Right ventricle myocardium inferior (tissue), 1 donor: ENCODE results near the gene ARL5A. TPM values are rescaled to one million over a fixed set of nuclear protein-coding genes. Genes with fewer than 3 reads are reported as not detected.
"Not testable (repeated sequence)": the region's sequence is repeated elsewhere in the genome, so short reads cannot be mapped to it uniquely, and the experiment has no call there.

Experiments
- ATAC-seq: fragments of 200-7000 bp; cut with Tn5 transposase; one replicate; pipeline ENCODE4 v1.9.1; 2020; ENCODE audit warnings: mild to moderate bottlenecking, moderate library complexity
- DNase-seq: peaks from one replicate; pipeline ENCODE4 v3.0.0; 2021; ENCODE audit errors: missing footprints
- intact Hi-C: fragments of 100-400 bp; cut with DNase I; formaldehyde crosslinking; loops from one replicate; pipeline ENCODE4 v1.11.0; 2022
- long read RNA-seq: library from polyadenylated mRNA; unstranded; transcript quantifications from one replicate; pipeline ENCODE4 v2.0.0, GENCODE V29; 2021
- total RNA-seq: library from RNA; stranded (reverse); fragmentation: NEBNext Ultra II Directional; extraction: Animal tissue kit (Norgen Biotek cat#: 25700); gene quantifications from one replicate; pipeline ENCODE4 v1.2.1, GENCODE V29; 2021
- donor health status: DM: no; HTN: yes; CAD: no; lungs with severe emphysema.

Gene ARL5A, protein sequence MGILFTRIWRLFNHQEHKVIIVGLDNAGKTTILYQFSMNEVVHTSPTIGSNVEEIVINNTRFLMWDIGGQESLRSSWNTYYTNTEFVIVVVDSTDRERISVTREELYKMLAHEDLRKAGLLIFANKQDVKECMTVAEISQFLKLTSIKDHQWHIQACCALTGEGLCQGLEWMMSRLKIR
- 47.9 TPM for total RNA-seq
- long read RNA-seq, full-length matches to known transcripts, result 56 of 57 reads
- long read RNA-seq, partial matches to known transcripts, result 0 of 57 reads
- long read RNA-seq, other reads (novel, unspliced or antisense), result 1 of 57 reads

DNA sequence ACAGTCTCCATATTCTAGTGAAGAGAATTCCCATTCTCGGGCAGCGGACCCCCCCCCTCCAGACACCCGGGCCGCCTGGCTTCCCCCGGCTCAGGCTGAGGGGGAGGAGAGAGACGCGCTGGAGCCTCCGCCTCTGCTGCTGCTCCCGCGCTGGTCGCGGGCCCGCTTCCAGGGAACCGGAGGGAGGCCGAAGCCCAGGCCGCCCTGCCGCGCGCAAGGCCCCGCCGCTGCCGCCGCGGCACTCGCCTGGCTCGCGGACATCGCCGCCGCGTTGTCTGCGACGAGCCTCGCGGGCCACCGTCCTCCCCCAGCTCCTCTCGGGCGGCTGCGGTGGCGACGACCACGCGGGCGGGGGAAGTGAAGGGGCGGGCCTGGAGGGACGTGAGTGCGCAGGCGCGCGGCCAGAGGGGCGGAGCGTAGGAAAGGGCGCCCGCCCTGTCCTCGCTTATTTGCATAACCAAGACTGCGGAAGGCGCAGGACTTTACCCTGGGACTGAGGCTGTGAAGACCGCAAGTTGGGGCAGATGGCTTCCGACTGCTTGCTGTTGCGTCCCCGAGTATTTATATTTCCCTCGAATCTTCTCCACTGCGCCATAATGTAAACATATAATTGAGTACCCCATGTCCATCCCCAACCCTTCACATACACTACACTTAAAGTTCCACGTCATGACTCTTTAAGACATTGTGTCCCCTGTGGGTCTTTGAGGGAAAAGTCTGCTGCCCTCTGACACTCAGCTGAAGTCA, at the start of gene ARL5A:
Gene ARL5A, minus strand, starts transcription at position 279 of the 747 bp plus-strand sequence. Its CDS starts 245 bp downstream, at position 34.
- ATAC-seq (peak; percentile 99), DNase-seq (peak; percentile 97)
- intact Hi-C loops, result loop anchor here (5.0 to 10.0 kb wide), 2 partner anchors 174 to 886 kb away; partner anchors contain the start of genes ARL6IP6 and PRPF40A

DNA sequence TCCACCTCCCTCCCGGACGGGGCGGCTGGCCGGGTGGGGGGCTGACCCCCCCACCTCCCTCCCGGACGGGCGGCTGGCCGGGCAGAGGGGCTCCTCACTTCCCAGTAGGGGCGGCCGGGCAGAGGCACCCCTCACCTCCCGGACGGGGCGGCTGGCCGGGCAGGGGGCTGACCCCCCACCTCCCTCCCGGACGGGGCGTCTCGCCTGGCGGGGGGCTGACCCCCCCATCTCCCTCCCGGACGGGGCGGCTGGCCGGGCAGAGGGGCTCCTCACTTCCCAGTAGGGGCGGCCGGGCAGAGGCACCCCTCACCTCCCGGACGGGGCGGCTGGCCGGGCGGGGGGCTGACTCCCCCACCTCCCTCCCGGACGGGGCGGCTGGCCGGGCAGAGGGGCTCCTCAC, 47.4 kb upstream of the ARL5A start:
- DNase-seq, ATAC-seq, intact Hi-C loops: not testable (repeated sequence)

DNA sequence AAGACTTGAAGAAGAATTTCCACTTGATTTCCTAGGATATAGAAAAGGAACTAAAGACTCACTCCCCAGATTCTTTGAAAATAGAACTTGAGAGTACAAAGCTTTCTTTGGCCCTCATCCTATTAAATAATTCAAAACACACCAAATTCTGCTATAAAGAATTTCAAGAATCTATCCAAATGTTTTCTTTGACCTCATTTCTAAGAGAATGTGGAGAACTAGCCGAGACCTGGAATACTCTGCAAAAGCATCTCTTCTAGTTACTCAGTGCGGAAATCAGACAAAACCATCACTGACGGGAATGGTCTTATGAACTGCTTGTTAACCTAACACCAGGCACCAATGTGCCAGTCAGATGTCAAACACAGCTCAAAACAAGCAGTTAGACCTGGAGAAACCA, 44.2 kb upstream of the ARL5A start:
- intact Hi-C loops, result no loop called here
- DNase-seq (no peak), ATAC-seq (no peak)

DNA sequence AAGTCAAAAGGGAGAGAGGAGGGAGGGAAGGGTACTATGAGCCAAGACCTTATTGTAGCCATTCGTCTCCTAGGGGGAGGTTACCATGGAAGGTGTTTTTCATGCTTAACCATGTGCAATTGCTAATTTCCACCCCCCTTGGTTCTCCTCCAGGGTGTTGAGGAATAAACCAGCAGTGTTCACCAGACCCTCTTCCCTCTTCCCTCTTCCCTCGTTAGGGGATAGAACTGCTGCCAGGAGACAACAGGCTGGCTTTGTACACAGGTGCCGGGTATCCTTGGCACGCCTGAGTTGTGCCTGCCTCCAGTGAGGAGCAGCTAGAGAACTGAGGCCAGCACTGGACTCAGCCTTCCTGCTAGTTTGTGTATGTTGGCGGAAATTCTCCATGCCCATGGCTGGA, 41.1 kb upstream of the ARL5A start:
- intact Hi-C loops, result no loop called here

DNA sequence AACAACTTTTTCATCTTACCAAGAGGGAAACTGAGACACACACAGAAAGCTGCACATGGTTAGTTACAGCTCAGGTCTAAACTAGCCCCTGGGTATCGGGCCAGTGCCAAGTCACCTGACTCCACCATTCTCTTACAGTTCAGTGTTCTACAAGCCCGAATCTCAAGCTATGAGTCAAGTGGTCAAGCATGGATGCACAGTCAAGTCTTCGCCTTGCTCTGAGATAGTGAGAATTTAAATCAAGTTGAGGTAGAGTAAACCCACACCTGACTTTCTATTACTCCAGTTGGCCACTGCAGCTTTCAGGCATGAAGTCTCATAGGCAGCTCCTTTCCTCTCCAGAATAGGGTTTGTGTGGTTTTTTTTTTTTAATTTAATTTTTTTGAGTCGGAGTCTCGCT, 34.5 kb upstream of the ARL5A start:
- ATAC-seq (no peak), DNase-seq (no peak)
- intact Hi-C loops, result no loop called here

More for the DNA sequence above, 41.1 kb upstream of the ARL5A start:
- ATAC-seq (no peak), DNase-seq (no peak)

DNA sequence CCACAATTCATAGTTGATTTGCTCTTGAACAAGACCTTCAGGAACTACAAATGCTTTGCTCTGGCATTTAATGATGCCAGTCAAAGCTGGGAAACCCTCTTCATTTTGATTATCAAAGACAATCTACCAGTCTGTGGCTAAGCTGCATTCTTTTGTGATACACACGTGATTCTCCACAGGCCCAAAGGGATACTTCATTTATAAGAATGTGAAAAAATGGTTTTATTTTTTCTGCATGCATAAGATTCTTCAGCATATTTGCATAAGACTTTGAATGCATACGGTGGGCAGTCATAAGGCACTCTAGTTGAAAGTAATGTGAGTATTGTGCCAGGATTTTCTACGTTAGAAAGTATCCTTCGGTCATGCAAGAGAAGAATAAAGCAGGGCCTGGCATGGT, 33.0 kb upstream of the ARL5A start:
- intact Hi-C loops, result no loop called here
- DNase-seq (no peak), ATAC-seq (no peak)

DNA sequence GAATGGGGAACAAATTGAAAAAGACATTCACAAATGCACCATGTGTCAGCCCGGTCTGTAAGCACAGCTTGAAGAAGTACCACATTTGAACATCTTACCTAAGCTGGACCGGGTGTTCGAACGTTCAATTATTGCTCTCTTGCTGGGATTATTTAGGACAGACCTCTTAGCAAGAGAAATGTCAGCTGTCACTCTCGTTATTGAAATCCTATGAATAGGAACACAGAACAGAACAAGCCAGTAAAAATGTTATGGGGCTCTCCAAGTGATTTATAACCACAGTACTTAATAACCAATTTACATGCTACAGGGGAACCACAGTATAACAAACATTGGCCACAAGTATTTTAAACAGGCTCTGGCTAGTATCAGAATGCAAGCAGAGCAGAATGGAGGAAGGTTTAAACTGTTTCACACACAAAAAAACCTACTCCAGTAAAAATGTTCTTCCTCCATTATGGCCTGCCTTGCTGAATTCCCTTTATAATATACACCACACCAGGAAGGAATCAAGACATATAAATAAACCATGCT, 32.5 kb upstream of the ARL5A start:
- no peak for DNase-seq
- intact Hi-C loops, result no loop called here
- ATAC-seq, result no peak

DNA sequence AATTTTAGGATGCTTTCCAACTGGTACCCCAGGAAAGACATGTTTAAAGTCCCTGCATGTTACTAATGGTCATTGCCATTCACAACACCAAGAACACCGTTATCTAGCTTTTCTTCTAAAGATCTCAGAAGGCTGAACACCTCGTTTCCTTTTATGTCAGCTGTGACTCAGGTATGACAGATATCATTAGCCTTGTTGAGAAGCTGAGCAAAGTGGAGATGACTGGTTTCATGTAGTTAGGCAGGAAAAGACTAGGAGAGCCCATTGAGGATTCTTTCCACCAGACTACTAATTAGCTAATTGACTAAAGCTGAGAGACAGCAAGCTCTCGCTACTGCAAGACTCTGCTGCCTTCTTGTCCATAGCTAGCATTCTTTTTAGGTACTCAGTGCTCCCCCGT, 32.0 kb upstream of the ARL5A start:
- intact Hi-C loops, result no loop called here
- ATAC-seq, result no peak
- no peak for DNase-seq

DNA sequence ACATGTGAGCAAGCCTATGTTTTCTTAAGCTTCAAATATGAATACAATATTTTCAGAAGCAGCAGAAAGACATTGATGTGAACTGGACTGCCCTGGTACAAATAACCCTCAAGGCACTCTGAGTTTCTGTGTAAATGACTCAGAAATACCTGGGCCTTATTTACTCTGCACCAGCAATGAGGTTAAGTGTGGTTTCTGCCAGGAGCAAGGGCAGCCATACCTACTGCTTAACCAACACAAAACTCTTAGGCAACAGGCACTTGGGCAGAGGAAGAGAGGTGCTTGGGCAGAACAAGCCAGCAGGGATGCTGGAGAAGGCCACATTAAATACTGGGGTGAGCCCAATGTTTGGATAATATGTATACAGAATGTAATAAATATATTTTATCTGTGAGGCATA, 29.4 kb upstream of the ARL5A start:
- intact Hi-C loops, result no loop called here
- DNase-seq, result no peak
- ATAC-seq, result no peak

DNA sequence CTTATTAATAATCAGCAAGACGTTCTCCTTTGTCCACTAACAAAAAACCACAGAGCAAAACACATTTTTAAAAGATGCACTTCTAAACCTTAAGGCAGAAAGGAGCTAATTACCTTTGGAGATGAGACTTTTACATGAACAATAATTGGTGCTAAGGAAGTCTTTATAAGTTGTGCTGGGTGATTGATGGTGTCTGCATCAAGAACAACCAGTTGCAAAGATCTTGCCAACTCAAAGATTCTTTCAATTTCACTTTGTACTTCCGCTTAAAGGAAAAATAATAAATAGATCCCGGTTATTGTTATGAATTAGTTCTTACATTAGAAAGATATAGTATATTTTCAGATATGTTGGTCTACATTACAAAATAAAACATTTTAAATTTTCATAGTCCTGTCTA, 26.9 kb upstream of the ARL5A start:
- ATAC-seq, result no peak
- intact Hi-C loops, result no loop called here
- no peak for DNase-seq

DNA sequence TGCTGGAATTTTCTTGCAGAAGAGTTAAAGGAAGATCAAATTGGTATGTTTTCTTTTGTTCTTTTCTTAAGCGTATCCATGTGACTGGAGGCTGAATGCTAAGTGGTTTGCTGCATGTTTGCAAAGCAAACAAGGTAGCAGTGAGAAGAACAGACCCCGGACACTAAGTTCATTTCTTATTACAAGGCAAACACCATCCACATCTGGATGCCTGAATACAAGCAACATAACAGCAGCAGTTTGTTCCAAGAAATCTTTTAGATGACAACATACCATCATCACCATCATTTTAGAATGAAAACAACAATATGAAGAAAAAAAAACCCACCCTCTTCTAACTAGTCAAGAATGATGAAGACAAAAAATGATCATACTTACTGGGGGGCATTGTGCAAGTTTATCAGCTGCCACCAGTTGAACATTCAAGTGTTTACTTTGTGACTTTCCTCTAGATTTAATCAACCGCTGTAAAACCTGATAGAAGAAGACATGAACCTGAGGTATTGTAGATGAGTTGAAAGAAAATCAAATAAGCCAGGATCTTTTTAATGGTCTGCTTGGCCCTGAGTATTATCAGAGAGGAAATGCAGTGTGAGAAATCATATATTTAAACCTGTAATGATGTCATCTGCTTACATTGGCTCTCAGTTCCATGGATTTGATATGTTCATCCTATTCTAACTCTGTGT, 25.0 kb upstream of the ARL5A start:
- intact Hi-C loops, result no loop called here
- DNase-seq (no peak), ATAC-seq (no peak)

DNA sequence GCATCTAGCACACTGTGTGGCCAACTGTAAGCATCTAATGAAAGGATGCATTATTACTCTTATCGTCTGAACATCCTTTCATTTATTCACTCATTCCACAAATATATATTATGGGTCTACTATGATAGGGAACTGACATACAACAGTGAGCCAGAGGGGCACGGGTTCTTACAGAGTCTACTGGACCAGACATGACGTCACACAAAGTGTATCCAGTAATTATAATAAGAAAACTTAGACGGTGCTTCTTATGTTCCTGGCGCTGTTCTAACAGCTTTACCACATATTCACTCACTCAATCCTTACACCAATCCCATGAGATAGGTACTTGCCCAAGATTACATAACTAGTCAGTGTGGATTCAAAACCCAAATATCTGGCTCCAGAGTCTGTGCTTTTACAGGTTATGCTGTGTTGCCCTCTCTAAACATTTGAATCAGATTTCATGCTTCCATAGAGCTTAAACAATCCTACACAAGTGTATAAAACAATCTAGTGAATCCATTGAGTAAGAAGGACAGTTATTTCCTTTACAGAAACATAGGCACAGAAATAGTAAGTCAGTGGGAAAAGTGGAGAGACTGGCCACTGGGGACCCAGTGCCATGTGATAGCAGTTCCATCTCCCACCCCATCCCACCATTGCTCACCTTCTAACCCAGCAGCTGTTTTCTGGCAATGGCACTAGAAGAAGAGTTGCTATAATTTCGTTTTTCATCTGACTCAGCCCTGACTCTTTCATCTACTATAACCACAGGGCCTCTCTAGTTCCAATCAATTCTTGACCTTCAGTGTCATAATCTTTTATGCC, 24.2 kb upstream of the ARL5A start:
- intact Hi-C loops, result no loop called here
- DNase-seq (no peak), ATAC-seq (peak; percentile 59)

DNA sequence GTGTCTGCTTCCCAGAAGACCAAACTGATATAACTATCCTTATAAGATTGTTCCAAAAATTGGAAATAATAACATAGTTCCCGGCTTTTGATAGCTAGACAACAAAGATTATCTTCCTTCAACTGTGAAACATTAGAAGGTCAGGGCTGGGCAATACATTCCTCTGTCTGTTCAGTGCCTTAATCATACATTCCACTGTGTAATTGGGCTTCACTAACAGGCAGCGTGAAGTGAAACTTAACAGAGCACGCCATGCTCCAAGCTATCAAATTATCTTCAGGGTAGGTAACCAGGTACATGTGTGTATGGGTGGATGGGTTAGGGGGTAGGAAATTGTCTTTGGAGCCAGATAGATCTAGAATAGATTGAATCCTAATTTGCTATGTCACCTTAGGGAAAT, 23.5 kb upstream of the ARL5A start:
- ATAC-seq (peak; percentile 76), DNase-seq (no peak)
- intact Hi-C loops, result no loop called here

DNA sequence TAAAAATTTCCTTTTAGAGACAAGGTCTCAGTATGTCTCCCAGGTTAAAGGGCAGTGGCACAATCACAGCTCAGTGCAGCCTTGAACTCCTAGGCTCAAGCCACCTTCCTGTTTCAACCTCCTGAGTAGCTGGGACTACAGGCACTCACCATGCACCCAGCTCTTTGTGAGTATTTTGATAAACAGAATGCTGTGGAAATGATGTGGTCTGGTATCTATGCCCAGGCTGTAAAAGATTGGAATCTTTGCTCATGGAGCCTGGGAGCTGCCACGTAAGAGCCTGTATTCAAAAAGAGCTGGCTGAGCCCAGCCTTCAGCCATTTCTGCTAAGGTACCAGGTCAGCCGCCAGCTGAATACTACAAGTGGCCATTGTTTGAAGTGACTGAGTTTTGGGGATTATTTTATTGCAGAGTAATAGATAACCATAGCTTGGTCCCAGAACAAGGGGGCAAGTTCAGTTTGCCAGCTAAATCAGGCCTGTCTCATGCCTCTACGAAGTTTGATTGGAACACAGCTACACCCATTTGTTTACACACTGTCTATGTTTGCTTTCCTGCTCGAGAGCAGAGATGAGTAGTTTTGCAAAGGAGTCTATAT, 21.3 kb upstream of the ARL5A start:
- intact Hi-C loops, result no loop called here
- ATAC-seq, result no peak
- DNase-seq, result no peak

DNA sequence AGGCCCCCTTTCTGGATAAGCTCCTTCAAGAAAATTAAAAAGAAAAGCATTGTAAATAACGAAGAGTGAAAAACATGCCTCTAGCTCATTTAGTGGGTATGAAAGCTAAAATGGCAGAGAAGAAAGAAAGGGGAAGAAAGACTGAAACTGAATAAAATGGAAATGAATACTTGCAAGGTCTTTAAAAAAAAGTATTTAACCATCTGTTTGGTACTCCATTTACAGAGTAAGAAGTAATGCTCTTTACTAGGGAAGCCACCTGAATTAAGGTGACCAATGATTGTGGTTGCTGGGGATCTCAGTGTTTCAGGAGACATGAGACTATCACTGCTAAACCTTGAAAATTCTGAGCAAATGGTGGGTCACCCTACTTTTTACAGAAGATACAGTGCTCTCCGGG, 17.7 kb upstream of the ARL5A start:
- intact Hi-C loops, result no loop called here
- no peak for ATAC-seq
- no peak for DNase-seq

DNA sequence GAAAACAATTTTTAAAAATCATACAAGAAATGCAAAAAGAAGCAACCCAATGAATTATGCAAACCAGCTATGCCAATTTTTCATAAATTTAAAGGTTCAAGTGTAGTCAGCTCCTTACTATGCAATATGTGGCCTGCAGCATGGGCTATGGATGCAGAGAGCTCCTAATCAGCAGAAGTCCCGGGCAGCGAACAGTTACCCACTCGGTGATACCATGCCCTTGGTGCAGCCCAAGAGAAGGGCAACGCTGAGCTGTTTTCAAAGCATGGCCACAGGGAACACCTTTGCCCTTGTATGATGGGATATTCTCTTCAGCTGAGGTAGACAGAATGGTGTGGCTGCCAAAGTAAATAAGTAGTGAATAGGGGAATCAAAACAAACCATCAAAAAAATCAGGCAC, 17.3 kb upstream of the ARL5A start:
- DNase-seq (no peak), ATAC-seq (peak; percentile 60)
- intact Hi-C loops, result no loop called here

DNA sequence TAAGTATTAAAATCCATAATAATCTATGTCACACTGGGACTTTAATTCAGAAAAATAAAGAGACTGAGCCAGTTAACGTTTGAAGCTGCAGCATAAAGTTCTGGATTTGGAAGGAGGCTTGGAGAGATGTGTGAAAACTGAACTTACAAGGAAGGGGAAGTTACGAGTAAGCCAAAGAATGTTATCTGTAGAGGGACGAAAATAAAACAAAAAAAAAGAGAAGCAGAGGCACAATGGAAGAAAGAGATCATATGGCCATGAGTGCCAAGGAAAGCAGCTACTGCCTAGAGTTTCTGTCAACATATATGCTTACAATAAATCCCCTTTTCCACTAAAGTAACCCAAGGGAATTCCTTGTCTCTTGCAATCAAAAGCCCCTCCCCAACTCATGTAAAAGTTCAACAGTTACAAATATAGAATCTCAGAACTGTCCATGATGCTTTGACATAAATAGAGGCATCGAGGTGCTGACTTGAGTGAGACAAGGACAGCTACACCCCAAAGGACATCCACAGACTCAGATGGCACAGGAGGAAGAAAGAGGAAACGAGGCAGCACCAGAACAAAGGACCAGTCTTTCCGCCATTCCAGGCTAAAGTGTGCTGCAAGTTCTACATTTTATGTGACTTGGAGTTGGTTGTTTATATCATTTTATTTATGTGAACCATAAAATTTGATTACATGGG, 16.1 kb upstream of the ARL5A start:
- ATAC-seq, result peak; percentile 68
- intact Hi-C loops, result no loop called here
- no peak for DNase-seq

DNA sequence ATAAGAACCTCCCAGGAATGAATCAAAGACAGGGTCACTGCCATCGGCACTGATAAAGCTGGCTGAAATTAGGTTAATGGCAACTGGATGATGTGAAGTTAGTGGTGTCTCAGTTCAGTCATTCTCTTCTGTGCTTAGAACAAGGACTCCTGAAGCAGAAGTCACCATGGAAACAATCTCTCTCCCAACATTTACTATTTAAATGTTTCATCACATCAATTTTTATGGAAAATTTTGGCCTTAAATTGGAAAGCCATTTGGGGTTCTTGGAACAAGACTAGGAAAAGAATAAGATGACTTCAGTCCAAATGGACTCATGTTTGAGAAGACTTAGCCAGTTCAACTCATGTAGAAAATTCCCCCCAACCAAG, 15.5 kb upstream of the ARL5A start:
- intact Hi-C loops, result no loop called here
- ATAC-seq, result no peak

More for the DNA sequence above, 15.5 kb upstream of the ARL5A start:
- DNase-seq, result no peak
